HG03039 (cell line): ENCODE measurements around the gene CAMTA1.

ENCODE experiments used
- ATAC-seq: cut with Tn5 transposase; IDR thresholded peaks from one replicate; pipeline ENCODE4 v1.9.1; 2021; ENCODE audit warnings: mild to moderate bottlenecking, moderate library complexity; ENCODE audit not compliant: unreplicated experiment

Gene CAMTA1

DNA sequence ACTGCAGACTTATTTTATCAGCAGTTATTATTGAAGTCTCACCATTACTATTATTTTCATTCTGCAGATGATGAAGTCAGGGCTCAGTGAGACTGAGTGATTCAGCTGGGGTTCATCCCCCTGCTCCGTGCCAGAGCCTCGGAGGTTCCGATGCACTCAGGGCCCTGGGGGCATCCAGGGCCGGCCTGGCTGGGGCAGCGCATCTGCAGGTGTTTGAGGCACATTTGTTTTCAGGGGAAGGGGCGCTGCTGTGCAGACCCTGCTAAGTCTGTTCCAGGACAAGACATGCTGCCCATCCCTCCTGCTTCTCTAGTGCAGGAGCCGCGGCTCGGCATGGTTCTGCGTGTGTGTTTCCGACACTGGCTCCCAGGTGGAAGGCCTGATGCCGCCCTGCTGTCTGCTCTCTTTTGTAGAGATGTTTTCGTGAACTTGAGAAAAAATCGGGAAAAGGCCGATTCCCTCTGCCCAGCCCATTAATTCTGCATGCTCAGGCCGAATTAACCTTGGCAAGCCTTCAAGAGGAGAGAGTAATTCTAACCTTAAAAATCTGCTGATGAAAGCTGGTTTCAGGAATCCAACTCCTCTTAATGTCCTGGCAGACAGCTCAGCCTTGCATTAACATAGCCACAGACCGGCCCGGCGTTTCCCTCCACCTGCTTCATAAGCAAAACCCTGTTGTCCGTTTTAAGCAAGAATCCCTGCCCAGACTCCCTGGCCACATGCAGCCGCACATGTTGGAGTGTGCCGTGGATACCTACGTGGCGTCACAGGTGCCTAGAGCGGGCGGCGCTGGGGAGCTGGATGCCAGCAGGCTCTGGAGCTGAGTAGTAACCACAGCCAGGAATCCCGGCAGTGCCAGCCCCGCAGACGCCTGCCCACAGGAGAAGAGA lies 669.9 kb downstream of the CAMTA1 start:
- ATAC-seq: no peak

DNA sequence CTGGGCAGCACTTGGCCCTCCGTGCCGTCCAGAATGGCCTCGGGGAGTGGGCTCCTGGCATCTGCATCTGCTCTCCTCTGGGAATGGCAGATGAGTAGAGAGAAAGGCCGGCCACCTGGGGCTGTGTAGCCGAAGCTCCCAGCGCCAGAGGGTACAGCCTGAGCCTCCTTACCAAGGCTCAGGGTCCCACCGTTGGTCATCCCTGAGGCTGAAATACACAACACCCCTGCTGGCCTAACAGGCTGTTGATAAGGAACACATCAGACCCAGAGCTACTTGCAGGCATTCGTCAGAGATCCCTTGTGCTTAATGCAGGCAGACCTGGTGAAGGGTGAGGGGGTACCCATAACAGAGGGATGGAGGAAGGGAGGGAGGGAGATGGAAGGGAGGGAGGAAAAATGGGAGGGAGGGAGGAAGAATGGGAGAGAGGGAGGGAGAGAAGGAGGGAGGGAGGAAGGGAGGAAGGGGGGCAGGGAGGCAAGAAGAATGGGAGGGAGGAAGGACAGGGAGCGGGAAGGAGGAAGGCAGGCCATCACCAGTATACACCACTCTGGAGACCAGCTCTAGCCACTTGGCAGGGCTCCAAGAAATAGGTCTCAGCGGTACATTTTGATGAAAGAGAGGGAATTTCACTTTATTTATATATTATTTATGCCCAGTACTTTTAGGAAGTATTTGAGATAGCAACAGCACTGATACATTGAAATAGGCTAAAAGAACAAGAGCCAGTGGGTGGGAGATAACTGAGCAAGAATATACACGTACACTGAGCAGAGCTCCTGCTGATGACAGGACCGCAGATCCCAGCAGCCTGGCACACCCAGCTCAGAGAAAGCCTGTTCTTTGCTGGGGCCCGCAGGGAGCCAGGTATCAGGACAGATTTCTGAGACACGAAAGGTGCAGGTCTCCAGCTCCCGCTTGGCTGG lies 670.8 kb downstream of the CAMTA1 start:
- no peak for ATAC-seq

DNA sequence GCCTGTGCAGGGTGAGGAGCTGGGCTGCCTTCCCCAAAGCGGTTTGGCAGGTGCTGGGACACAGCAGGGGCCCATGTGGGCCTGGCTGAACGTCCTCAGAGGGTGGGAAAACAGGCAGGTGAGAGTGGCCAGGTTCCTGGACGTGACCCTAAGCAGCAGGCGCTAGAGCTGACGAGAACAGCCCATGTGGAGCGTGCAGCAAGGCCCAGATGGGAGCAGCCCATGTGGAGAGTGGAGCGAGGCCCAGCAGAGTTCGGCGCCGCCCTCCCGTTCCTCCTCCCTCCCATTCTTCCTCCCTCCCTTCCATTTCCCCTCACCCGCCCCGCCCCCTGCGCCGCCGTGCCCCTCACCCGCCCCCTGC lies 671.4 kb downstream of the CAMTA1 start:
- no peak for ATAC-seq

DNA sequence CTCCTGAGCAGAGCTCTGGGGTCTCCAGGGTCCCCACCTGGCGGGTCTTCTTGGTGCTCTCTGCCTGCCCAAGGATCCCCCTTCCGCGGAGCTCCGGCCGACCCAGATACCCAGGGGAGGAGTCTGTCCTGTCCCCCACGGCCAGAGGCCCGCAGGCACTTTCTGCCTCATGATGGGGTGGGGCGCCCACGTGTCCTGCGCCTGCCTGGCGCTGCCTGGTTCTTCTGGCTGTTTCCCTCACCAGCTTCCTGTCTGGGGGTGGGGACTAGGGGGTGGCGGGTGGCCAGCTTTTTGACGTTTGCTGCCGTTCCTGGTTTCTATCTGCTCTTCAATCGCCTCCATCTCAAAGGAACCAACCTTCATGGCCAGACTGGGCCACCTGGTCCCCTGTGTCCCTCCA lies 672.6 kb downstream of the CAMTA1 start:
- no peak for ATAC-seq

DNA sequence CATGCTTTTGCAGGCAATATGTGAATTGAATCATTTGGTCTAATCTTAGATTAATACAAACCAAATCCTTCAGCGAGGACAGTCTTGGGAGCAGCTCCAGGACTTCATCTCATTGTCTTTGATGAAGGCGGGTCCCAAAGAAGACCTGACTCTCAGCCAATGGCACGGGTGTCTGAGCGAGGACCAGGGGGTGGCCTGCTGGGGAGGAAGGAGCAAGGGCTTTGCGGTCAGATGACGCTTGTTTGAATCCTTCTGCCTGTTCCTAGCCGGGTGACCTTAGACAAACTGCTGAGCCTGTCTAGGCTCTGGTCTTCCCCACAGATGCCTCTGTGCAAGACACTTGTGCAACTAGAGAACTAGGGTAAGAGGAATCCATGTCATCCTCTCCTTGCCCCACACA lies 673.7 kb downstream of the CAMTA1 start:
- no peak for ATAC-seq

DNA sequence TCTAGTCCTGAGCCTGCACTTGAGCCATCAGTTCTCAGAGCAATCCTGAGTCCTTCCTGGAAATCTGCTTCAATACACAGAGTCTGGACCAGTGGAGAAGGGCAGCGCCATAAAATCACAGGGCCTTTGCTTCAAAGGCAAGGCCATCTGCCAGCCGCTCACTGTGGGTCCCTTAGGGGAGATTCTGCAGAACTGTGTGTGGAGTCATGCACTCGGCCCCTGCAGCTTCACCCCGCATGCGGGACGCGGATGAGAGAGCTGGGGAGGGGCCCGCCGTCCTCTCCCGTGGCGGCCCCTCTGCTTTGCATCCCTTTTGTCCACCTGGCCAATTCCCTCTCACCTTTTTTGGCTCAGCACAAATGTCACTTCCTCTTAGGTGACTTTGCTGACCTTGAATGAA lies 674.7 kb downstream of the CAMTA1 start:
- ATAC-seq: no peak

DNA sequence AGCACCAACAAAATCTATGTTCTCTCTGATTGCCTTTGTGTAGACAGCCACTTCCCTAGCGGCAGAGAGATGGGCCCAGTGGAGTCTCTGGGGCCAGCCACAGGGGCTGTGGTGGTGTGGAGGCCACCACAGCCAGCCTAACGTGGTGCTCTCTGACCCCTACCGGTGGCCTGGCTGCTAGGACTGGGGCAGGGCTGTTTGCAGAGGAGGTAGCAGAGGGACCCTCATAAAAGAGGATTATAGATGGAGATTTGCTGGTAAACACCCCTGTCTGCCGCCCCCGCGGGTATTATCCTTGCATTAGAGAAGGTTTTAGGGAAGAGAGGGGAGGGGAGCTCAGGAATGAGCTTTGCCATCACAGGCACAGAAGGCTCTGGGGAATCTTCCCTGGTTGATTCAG lies 675.6 kb downstream of the CAMTA1 start:
- ATAC-seq: no peak

DNA sequence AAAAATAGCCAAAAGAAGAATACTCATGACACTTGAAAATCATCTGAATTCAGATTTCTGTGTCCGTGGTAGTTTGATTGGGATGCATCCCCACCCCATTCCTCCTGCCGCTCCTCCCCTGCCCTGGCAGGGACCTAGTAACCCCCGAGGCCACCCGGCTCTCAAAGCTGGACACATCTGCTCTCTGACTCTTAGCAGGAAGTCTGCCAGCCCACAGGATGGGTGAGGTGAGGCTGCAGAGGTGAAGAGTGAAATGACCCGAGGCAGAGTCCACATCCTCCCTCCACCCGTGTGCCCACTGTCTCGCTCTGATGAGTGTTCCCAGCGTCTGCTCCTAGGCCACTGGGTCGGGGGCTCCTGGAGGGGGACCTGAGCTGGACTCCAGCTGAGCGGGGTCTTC lies 677.4 kb downstream of the CAMTA1 start:
- no peak for ATAC-seq

DNA sequence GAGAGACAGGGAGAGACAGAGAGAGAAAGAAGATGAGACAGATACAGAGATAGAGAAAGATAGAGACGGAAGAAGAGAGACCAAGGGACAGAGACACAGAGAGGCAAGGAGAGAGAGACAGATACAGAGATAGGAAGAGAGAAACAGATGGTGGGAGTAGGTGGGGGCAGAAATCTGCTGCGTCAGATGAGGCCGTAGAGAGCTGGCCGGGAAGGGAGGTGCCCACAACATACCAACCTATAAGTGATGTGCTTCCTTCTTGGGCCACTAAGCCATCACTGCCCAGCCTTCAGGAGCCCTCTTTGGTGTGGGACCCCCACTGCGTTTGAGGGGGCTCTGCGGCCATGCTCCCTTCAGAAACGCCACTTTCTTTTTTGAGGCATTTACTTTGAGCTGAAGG lies 678.3 kb downstream of the CAMTA1 start:
- no peak for ATAC-seq

DNA sequence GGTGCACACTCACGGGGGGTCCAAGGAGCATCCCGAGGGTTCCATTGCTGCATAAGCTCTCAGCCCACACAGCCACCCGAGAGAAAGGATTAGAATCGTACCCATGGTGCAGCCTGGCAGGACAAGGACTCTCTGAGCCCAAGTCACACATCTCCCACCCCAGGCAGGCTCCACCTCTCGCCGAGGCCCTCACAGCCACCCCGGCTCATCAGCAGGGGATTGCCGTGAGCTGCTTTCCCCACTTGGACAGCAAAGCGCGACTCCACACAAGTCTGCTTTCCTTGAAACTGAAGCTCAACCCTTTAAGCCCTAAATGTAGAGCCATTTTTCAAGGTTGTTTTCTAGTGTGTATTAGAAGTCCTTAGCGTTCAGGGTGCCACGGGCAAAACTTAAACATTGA lies 679.5 kb downstream of the CAMTA1 start:
- no peak for ATAC-seq

DNA sequence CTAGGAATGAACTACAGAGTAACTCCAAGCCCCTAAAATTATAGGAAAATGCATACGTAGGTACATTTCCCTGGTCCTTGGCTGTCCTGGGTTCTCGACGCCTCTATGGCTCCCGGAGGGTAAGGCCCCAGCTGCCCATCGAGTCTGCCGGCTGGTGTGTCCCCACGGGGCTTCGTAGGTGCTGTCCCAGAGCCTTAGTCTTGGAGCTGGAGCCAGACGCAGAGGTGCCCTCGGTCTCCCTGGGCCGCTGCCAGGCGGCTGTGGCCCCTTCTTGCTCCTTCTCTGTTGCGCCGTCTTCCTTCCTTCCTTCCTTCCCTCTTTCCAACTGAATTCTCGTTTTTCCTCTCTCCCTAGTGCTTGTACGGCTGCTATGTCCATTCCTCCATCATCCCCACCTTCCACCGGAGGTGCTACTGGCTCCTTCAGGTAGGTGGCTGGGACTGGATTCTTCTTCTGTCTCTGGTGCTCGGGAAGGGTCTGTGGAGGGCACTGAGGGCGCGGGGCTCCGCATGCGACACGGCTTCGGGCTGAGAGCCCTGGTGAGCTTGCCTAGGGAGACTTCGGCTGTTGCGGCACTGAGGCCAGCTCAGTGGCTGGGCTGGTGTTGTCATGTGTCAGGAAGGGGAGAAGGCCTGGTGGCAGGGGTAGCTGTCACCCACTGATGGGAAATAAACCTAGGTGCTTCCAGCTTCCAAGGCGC lies 682.4 kb downstream of the CAMTA1 start:
- ATAC-seq: no peak

DNA sequence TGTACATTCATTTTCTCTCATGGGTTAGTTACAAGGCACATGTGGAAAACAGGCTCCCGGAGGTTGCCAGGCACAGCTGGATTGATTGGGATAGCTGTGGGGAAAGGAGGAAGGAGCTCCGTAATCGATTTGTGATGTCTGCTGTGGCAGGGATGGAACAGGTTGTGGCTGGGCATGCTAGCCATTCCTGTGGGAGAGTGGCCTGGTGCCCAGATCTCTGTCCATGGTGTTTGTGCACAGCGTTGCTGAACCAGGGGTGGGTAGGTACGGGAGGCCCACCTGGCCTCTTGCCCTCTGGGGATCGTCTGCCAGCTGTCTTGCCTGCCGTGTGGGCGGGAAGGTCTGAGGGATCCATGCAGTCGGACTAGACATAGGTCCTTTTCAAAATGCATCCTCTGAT lies 683.0 kb downstream of the CAMTA1 start:
- ATAC-seq: no peak

DNA sequence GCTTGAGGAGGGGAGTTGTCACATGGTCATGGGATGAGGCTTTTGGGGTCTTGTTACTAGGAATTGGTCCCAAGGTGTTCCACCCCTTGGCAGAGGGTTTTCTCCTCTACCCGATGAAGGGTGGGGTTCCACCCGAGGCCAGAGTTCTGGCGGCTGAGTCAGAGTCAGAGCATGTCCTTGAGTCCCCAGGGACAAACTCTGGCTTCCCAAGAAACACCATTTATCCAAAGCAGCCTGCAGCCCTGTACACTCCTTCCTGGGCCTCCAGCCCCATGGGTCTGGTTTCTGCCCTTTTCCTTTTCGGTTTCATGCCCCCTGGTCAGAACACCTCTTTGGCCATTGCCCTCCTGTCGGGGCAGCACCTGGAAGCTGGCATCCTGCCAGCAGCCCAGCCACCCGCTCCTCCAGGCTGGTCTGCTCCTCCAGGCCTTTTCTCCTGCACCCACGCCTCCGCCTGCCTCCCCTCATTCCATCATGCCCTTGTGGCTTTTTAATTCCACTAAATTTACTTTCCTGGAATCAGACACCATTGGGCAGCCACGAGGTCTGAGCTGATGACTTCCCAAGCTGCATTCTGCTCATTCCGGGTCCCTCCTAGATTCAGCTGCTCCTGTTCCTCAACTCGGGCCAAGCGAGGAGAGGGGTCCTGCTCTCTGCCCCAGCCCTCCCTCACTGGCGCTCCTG lies 684.1 kb downstream of the CAMTA1 start:
- ATAC-seq: no peak

DNA sequence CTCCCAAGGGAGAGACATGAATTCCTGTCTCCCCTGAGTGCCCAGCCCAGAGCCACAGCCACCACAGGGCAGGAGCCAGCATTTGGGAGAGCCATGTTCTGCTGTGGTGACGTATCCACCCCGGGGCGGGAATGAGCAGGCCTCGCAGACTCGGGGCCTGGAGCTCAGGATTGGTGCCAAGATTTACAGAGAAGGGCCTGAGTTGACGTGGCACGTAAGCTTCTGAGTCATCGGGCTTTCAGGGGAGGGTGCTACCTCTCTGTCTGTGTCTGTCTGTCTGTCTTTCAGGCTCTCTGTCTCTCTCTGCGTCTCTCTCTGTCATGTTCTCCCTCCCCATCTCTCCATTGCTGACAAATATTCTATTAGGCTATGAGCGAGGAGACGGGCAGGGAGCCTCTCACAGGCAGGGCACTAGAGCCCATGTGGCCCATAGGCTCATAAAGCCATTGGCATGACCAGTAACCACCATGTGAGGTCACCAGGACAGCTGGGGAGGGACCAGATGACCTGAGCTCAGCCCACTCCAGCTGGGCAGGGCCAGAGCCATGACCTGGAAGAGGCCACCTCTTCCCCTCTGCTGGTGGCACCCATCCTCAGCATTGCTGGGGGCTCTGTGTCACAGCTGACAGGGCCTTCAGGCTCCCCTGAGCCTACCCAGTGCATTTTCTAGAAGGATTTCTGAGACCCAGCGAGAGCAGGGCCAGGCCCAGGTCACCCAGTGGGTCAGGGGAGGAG lies 685.8 kb downstream of the CAMTA1 start:
- ATAC-seq: no peak

DNA sequence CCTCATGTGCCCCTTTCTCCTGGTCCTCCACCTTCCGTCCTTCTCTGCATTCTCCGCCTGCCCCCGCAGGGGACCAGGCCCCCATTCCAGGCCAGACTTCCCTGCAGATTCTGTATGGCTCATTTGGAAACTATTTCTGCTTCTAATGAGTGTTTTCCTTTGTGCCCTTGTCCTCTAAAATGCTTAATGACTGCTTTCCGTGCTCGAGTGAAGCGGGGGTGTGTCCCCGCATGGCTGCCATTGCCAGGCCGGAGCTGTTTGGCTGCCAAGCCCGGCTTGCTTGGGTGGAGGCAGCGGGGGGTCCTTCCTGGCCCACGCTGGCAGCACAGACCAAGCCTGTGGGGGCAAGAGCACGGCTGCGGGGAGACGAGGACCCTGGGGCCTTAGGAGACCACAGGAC lies 686.6 kb downstream of the CAMTA1 start:
- no peak for ATAC-seq

DNA sequence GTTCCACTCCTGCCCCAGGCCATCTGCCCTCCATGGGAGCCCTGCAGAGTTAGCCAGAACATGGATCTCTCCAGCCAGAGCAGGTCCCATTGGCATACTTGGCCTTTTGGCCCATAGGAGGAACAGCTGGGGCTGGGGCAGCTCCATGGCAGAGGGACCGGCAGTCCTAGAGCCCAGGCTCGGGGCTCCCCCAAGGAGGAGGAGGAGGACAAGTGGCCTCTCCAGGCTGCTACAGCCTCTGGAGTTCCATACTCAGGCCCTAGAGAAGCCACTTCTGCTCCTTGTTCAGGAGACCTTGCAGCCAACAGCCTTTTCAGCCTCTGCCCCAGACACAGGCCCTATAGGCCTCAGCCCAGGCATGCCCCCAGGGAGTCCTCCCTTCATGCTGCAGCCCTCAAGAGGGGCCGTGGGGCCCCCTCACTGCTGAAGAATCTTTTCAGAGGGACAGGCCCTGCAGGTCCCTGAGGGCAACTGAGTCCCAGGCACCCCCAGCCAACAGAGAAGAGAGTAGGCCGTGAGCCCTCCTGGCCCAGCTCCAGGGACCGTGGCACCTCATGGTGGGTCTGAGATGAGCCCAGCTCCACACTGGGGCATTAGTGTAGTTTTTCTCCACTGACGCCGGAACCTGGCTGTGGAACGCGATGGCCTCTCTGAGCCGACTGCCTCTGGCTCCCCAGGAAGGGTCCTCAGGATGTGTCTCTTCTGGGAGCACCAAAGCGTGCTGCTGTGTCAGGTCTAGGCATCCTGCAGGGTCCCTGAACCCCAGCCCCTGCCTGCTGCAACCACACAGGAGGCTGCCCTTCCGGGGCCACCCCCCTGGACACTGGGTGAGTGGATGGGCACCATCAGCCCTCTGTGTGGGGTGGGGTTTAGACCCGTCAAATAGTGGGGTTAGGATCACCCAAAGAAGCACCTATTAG lies 688.2 kb downstream of the CAMTA1 start:
- no peak for ATAC-seq

DNA sequence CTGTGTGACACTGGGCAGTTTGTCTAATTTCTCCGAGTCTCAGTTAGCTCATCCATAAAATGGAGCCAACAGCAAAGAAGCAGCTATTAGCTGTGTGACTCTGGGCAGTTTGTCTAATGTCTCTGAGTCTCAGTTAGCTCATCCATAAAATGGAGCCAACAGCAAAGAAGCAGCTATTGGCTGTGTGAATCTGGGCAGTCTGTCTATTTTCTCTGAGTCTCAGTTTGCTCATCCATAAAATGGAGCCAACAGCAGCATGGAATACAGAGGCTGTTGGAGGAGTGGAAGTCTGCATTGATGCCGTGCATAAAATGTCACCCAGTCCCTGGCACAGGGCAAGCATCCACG lies 688.9 kb downstream of the CAMTA1 start:
- no peak for ATAC-seq

DNA sequence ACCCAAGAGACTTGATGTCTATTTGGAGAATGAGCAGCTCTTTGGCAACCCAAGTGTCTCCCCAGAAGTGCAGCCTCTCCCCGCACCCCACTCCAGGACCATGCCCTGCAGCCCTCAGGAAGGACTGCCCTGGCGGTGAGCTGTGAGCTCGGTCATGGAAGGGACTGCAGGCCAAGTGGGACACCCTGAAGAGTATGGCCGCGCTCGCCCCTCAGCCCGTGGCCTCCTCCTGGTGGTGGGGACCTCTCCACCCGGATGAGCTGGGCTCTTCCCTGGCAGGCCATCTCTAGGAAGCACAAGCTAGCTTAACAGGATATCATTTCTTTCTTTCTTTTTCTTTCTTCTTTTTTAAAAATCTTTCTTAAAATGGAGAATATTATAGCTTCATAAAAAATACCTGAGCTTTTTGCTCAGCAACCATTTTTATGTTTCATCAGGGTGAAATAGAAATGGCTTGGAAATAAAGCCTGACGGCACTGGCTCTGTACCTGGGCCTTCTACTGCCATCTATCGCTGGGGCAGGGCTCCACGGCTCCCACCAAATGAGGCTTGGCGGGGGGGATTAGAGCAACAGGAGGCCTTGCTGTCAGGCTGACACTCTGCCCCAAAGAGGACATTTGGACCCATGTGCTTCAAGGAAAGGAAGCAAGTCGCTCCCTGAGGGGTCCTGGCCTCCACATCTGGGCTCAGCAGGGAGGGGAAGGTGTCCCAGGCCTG lies 689.7 kb downstream of the CAMTA1 start:
- no peak for ATAC-seq

DNA sequence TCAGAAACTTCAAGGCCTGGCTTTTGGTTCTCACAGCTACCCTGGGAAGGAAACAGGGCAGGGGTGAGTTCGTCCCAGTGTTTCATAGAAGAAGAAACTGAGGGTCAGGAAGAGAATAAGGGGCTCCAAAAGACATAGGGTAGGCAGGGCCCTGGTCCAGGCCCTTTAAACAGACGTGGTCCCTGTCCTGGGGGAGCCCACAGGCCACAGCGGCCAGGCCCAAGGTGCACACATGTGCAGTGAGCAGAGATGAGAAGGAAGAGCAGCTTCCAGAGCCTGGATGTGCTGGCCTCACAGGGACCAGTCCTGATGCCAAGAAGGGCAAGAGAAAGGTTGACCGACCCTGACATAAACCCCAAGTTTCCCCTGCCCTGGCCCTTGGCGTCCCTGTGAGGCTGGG lies 690.4 kb downstream of the CAMTA1 start:
- ATAC-seq: no peak
